Heart left ventricle (tissue), 13 donors: ENCODE results near the gene AFDN.

Experiments used
- POLR2A ChIP-seq, 2 donors: fragments of 450-650 bp; IDR thresholded peaks; one replicate each; pipeline ENCODE4 v1.6.1; 2017; ENCODE audit warnings: antibody characterized with exemption in 2 of 2, mild to moderate bottlenecking in 2 of 2, moderate library complexity in 2 of 2
- TF ChIP-seq, protein P1 (sequence below), 12 donors: fragments of 200-600 bp; sonication (generic) in 4 of 12; IDR thresholded peaks; one replicate each; pipeline versions ENCODE4 v1.5.0 to v1.8.0; 2018 to 2022; ENCODE audit warnings: antibody characterized with exemption in 12 of 12, mild to moderate bottlenecking in 5 of 12
- donor health status: ischemic (EF 13 %, LVEDD 7.1; RV severe dilation, severe dysfunction).
- donor health status: DM: no; HTN: yes; CAD: no.
- donor health status: DM: no; HTN: no; CAD: no.
- donor health status: ischemic (EF 25% LVEDD 6.9; RV normal size, moderate dysfunction).
- donor health status: ischemic (EF 25% LVEDD 5.7; RV mildly dilated, moderate dysfunction).
- donor health status: ischemic (EF 35%, LVEDD 5.7; RV mildly dilated, moderate dysfunction).
- donor health status: nonischemic (EF 11% LVEDD 7.7; RV severe dilation, severe dysfunction).
- donor health status: DM: yes; HTN: yes; CAD: no.
- donor health status: PGD.
- donor health status: ischemic (EF 29% LVEDD 5.4; RV normal size, mild dysfunction).
- donor health status: nonischemic (EF 23%, LVEDD 6.1; RV moderate dilation, normal function).

DNA sequence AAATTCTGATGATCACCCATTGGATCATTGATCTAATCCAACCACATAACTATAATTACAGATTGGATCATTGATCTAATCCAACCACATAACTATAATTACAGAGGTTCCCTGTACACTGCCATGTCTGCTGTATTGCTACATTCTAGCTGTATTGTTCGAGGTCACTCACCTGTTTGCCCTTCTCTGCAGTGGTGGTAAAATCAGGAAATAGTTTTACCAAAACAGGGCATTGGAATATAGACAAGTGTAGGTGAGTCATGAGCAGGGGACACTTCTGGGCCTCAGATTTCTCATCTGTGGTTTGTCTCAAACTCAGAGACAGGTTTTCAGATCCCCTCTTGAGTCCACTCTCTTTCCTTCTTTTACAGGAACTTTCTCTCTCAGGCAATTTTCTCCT, 9.0 kb upstream of the AFDN start:
- TF ChIP-seq, protein P1, sequence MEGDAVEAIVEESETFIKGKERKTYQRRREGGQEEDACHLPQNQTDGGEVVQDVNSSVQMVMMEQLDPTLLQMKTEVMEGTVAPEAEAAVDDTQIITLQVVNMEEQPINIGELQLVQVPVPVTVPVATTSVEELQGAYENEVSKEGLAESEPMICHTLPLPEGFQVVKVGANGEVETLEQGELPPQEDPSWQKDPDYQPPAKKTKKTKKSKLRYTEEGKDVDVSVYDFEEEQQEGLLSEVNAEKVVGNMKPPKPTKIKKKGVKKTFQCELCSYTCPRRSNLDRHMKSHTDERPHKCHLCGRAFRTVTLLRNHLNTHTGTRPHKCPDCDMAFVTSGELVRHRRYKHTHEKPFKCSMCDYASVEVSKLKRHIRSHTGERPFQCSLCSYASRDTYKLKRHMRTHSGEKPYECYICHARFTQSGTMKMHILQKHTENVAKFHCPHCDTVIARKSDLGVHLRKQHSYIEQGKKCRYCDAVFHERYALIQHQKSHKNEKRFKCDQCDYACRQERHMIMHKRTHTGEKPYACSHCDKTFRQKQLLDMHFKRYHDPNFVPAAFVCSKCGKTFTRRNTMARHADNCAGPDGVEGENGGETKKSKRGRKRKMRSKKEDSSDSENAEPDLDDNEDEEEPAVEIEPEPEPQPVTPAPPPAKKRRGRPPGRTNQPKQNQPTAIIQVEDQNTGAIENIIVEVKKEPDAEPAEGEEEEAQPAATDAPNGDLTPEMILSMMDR (IDR thresholded peaks at IDR 0.05): no peak
- TF ChIP-seq POLR2A (IDR thresholded peaks at IDR 0.05): no peak
